Activated CD4-positive, alpha-beta T cell treated with anti-CD3 and anti-CD28 coated beads, Interleukin-2, amount 10 ng/mL, durations not matched to agents 7 days and 5 days (primary cell): ENCODE measurements around the gene SRP14. TPM values are rescaled to one million over a fixed set of nuclear protein-coding genes. Genes with fewer than 3 reads are reported as not detected.
"Not testable (repeated sequence)": the region's sequence is repeated elsewhere in the genome, so short reads cannot be mapped to it uniquely, and the experiment has no call there.

ENCODE experiments used
- CTCF ChIA-PET: fragments of 350-600 bp; sonication (Branson Sonifier 250); formaldehyde crosslinking; loops from one replicate; lab custom pipeline; 2021; ENCODE audit warnings: antibody characterized with exemption; lab: Charles Lee
- POLR2A ChIA-PET: fragments of 350-600 bp; sonication (Branson Sonifier 250); formaldehyde crosslinking; loops from one replicate; lab custom pipeline; 2021; ENCODE audit warnings: antibody characterized with exemption; lab: Charles Lee
- DNase-seq: peaks from one replicate; pipeline ENCODE4 v3.0.0-alpha.2; 2020
- H3K27ac Mint-ChIP-seq: one replicate; pipeline ENCODE4 v1.8.0; 2021; ENCODE audit warnings: mild to moderate bottlenecking, moderate library complexity, mixed read lengths
- H3K27me3 Mint-ChIP-seq: one replicate; pipeline ENCODE4 v1.8.0; 2021; ENCODE audit warnings: mixed read lengths
- H3K36me3 Mint-ChIP-seq: one replicate; pipeline ENCODE4 v1.8.0; 2021; ENCODE audit warnings: low read depth, mixed read lengths
- H3K4me1 Mint-ChIP-seq: one replicate; pipeline ENCODE4 v1.8.0; 2021; ENCODE audit warnings: mixed read lengths
- H3K4me3 Mint-ChIP-seq: one replicate; pipeline ENCODE4 v1.8.0; 2021; ENCODE audit warnings: mild to moderate bottlenecking, moderate library complexity, mixed read lengths
- H3K9me3 Mint-ChIP-seq: one replicate; pipeline ENCODE4 v1.8.0; 2021; ENCODE audit warnings: mixed read lengths
- total RNA-seq, 2 experiments: library from RNA; stranded (reverse); gene quantifications; one replicate each; pipeline ENCODE4 v1.2.3, GENCODE V29; 2021

SRP14 gene
- total RNA-seq, 2 experiments from 2014 or later = 145 to 150 TPM

DNA sequence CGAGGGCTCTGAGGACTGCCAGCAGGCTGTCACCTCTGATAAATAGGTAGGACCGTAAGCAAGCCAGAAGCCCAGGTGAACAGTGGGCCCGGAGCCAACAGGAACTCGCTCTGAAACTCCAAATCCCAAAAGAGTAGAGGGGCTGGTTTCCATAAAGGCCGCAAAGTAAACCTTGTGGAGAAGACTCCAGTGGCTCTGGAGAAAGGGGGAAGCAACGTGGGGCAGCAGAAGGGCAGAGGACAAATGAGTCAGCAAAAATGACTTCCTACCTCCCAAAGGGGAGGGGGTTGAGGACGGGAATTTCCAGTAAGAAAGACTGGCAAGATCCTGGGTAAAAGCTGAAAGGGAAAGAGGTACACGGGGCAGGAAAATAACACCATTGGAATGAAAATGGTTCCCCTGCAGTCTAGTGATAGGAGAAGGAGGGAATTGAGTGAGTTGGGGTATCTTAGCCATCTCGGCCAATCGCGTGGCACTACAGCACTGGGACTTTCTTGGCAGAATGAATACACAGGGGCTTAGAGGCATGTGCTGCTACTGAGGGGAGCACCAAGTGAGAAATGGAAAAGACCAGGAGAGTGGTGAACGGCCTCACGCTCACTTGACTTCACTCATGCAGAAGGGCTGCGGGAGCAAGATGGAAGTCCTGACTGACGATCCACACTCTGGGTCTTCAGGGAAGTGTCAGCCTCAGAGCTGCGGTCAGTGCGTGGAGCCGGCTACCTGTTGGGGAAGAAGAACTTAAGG is 36.5 kb upstream of the SRP14 start:
- no peak overlapping the region for H3K27ac Mint-ChIP-seq
- DNase-seq = no peak
- H3K27me3 Mint-ChIP-seq = no peaks in the 10 kb centered on the region
- no peak overlapping the region for H3K4me3 Mint-ChIP-seq
- CTCF ChIA-PET = interaction anchor here (1.5 kb wide), 1 partner anchor 30 kb away, joined by 6 read pairs; no protein-coding TSS in a partner anchor
- H3K9me3 Mint-ChIP-seq = no peaks in the 10 kb centered on the region
- peaks cover 10% of the 10 kb centered on the region for H3K4me1 Mint-ChIP-seq
- H3K36me3 Mint-ChIP-seq = no peaks in the 10 kb centered on the region
- POLR2A ChIA-PET = no interaction called here

DNA sequence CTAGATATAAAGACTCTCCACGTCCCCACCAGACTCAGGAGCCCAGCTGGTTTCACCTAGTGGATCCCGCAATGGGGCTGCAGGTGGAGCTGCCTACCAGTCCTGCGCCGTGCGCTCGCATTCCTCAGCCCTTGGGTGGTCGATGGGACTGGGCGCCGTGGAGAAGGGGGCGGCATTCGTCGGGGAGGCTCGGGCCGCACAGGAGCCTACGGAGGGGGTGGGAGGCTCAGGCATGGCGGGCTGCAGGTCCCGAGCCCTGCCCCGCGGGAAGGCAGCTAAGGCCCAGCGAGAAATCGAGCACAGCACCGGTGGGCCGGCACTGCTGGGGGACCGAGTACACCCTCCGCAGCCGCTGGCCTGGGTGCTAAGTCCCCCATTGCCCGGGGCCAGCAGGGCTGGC is 35.7 kb upstream of the SRP14 start:
- DNase-seq, H3K9me3 Mint-ChIP-seq, H3K4me3 Mint-ChIP-seq, H3K36me3 Mint-ChIP-seq, H3K27me3 Mint-ChIP-seq, POLR2A ChIA-PET, H3K27ac Mint-ChIP-seq, H3K4me1 Mint-ChIP-seq: not testable (repeated sequence)
- CTCF ChIA-PET = interaction anchor here (0.8 to 1.5 kb wide), 2 partner anchors 12 to 20 kb away, joined by 3 read pairs; no protein-coding TSS in a partner anchor

DNA sequence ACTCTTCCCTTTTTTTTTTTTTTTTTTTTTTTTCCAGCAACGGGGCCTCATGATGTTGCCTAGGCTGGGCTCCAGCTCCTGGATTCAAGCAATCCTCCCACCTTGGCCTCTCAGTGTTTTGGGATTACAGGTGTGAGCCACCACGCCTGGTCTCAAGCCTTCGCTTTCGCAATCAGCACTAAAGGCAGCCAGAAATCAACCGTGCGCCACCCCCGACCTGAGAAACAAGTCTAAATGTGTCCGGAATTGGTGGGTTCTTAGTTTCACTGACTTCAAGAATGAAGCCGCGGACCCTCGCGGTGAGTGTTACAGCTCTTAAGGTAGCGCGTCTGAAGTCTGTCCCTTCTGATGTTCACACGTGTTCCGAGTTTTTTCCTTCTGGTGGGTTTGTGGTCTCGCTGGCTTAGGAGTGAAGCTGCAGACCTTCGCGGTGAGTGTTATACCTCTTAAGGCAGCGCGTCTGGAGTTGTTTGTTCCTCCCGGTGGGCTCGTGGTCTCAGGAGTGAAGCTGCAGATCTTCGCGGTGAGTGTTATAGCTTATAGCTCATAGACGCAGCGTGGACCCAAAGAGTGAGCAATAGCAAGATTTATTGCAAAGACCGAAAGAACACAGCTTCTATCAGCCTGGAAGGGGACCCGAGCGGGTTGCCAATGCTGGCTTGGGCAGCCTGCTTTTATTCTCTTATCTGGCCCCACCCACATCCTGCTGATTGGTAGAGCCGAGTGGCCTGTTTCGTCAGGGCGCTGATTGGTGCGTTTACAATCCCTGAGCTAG is 34.9 kb upstream of the SRP14 start:
- DNase-seq, H3K36me3 Mint-ChIP-seq, H3K27ac Mint-ChIP-seq, H3K9me3 Mint-ChIP-seq, H3K4me3 Mint-ChIP-seq, POLR2A ChIA-PET, H3K27me3 Mint-ChIP-seq, H3K4me1 Mint-ChIP-seq: not testable (repeated sequence)
- CTCF ChIA-PET = interaction anchor here (0.8 to 1.5 kb wide), 2 partner anchors 11 to 20 kb away, joined by 3 read pairs; no protein-coding TSS in a partner anchor

DNA sequence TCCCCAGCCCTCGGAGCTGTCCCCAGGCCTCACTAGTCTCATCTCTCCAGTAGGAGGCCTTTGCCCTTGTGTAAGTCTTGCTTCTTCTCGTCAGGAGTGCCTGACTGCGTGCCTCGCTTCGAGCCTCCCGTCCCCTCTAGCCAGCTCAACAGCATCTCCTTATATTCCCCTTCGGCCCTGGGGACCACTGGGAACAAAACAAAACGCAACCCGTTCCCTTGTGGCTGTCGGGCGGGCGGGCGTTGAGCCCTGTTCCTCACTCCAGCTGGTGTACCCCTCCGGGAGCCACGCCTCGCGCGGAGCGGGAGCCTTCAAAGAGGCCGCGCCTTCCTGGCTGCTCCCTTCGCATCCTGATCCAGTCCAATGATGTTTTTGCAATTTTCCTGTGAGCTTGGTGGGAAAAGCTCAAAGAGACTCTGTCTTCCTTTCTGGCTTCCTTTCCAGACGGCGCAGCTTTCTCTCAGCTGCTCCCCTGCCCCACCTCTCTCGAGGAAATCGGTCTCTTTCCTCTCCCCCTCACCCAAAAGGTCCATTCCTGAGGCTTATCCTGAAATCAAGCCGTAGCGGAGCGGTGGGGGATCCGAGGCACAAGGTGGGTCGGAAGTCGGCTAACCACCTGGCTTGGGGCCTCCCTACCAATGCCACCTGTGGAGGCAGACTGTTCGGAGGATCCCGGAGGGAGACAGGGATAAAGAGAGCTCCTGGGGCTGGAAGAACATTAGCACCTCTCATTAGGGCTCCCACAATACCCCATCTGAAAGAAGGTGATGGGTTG is 33.4 kb upstream of the SRP14 start:
- H3K36me3 Mint-ChIP-seq = no peaks in the 10 kb centered on the region
- H3K27ac Mint-ChIP-seq = no peak overlapping the region
- POLR2A ChIA-PET = interaction anchor here (0.6 to 0.7 kb wide), 2 partner anchors 84 to 1756 kb away, joined by 3 to 4 read pairs; partner anchors contain the start of gene JMJD7
- H3K4me1 Mint-ChIP-seq = peaks cover 10% of the 10 kb centered on the region
- H3K27me3 Mint-ChIP-seq = no peaks in the 10 kb centered on the region
- H3K4me3 Mint-ChIP-seq = no peak overlapping the region
- no peak for DNase-seq
- CTCF ChIA-PET = interaction anchor here (1.0 kb wide), 1 partner anchor 324 kb away, joined by 3 read pairs; no protein-coding TSS in a partner anchor
- H3K9me3 Mint-ChIP-seq = no peaks in the 10 kb centered on the region

DNA sequence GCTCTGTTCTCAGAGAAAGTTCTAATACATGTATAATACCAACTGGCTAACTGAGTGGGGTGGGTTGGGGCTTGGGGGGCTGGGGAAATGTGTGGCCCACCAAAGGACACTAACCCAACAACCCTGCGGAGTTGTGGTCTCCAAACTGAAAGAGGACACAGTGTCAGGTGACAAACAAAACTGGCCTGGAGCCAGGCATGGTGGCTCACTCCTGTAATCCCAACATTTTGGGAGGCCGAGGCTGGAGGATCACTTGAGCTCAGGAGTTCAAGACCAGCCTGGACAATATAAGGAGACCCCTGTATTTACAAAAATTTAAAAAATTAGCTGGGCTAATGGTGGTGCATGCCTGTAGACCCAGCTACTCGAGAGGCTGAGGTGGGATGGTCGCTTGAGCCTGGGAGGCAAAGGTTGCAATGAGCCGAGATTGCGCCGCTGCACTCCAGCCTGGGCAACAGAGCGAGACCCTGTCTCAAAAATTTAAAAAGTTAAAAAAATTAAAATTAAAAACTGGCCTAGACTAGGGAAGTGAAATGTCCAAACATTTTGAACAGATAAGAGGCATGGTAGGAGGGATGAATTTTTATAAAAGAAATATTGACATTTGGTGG is 31.7 kb upstream of the SRP14 start:
- Mint-ChIP-seq H3K4me3 (no peak overlapping the region), H3K9me3 (no peaks in the 10 kb centered on the region), H3K27ac (no peak overlapping the region), H3K36me3 (no peaks in the 10 kb centered on the region), H3K27me3 (no peaks in the 10 kb centered on the region), H3K4me1 (peaks cover 10% of the 10 kb centered on the region)
- ChIA-PET POLR2A (no interaction called here), CTCF (interaction anchor here (1.0 to 2.1 kb wide), 4 partner anchors 23 to 34 kb away, joined by 3 to 8 read pairs (median 6); no protein-coding TSS in a partner anchor)
- DNase-seq = no peak

DNA sequence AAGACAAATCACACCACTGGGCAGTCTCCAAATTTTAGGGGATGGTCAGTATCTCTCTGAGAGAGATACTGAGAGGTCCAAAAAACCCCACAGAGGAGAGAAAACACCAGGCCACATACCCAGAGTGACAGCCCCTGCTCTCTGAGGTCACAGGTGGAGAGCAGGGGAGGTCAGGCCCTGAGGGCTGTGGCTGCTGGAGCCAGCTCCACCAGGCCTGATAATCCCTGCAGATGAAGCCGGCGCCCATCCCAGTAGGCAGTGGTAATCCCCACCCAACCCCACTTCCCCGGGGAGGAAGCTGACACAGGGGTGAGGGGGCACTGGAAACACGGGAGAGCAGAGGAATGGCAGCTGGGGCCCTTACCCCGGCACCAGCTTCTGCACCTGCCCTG is 31.2 kb upstream of the SRP14 start:
- no peak overlapping the region for H3K27ac Mint-ChIP-seq
- no peaks in the 10 kb centered on the region for H3K9me3 Mint-ChIP-seq
- ChIA-PET POLR2A (no interaction called here), CTCF (interaction anchor here (1.0 to 2.1 kb wide), 4 partner anchors 22 to 35 kb away, joined by 3 to 8 read pairs (median 6); no protein-coding TSS in a partner anchor)
- peaks cover 11% of the 10 kb centered on the region for H3K4me1 Mint-ChIP-seq
- no peaks in the 10 kb centered on the region for H3K36me3 Mint-ChIP-seq
- H3K27me3 Mint-ChIP-seq = no peaks in the 10 kb centered on the region
- DNase-seq = no peak
- no peak overlapping the region for H3K4me3 Mint-ChIP-seq

DNA sequence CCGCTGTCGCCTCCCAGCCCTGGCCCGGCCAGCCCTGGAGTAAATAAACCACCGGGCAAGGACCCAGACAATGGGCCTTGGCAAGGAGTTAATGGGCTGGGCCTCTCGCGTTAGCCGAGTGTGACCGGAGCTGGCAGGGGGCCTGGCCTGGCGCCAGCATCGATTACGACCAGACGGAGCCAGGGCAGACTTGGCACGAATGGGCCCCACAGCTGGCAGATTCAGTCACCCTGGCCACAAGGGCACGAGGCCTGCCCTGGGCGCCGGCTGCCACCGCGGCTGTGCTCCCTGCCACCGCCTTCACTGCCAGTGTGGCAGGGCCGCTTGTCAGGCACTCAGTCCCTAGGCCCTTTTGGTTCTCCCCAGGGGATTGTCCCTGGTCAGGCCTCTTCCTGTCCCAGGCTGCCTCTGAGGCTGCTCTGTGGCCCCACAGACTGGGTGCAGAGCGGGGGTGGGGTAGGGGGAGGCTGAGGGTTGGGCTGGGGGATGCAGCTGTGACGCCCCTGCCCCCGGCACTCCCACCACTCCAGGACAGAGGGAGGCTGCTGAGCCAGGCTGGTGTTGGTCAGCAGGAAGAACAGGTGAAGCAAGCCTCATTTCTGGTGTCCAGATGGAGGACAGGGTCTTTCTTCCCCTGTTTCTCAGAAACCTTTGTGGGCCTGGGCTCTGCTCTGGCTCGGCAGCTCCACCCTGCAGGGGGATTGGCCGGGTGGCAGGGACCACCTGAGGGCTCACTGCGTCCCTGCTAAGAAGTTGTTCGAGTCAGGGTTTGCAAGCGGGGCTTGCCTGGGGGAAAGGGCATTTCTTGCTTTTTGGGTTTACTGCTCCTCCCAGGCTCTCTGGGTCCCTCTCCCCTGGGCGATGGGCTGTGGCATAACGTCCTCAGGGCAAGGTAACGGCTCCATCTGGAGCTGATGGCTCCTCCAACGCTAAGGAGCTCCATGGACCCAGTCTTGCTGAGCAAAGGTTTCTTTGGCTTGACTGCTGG is 30.5 kb upstream of the SRP14 start:
- H3K4me1 Mint-ChIP-seq = peaks cover 17% of the 10 kb centered on the region
- ChIA-PET CTCF (interaction anchor here (1.0 to 2.1 kb wide), 5 partner anchors 9 to 36 kb away, joined by 3 to 8 read pairs (median 5); no protein-coding TSS in a partner anchor), POLR2A (no interaction called here)
- no peak overlapping the region for H3K27ac Mint-ChIP-seq
- no peaks in the 10 kb centered on the region for H3K36me3 Mint-ChIP-seq
- H3K27me3 Mint-ChIP-seq = no peaks in the 10 kb centered on the region
- no peak overlapping the region for H3K4me3 Mint-ChIP-seq
- no peak for DNase-seq
- no peaks in the 10 kb centered on the region for H3K9me3 Mint-ChIP-seq

DNA sequence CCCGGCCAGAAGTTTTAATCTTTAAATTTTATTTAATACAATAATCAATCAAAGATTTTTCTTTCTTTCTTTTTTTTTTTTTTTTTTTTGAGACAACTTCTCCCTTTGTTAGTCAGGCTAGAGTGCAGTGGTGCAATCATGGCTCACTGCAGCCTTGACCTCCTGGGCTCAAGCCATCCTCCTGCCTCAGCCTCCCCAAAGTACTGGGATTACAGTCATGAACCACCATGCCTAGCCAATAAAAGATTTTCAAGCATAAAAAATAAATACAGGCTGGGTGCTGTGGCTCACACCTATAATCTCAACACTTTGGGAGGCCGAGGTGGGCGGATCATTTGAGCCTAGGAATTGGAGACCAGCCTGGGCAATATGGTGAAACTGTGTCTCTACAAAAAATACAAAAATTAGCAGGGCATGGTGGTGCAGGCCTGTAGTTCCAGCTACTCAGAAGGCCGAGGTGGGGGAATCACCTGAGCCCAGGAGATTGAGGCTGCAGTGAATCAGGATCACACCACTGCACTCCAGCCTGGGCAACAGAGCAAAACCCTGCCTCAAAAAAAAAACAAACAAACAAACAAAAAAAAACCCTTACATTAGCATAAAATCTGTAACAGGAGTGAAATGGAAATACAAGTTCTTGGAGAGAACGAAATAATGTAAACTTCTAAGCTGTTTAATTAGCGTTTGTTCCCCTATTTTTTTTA is 29.1 kb upstream of the SRP14 start:
- Mint-ChIP-seq H3K4me3 (no peak overlapping the region), H3K27ac (no peak overlapping the region), H3K9me3 (no peaks in the 10 kb centered on the region), H3K27me3 (no peaks in the 10 kb centered on the region), H3K36me3 (no peaks in the 10 kb centered on the region), H3K4me1 (peaks cover 17% of the 10 kb centered on the region)
- POLR2A ChIA-PET = interaction anchor here (0.6 kb wide), 1 partner anchor 149 kb away, joined by 6 read pairs; no protein-coding TSS in a partner anchor
- no peak for DNase-seq
- CTCF ChIA-PET = interaction anchor here (2.0 kb wide), 1 partner anchor 11 kb away, joined by 4 read pairs; no protein-coding TSS in a partner anchor

DNA sequence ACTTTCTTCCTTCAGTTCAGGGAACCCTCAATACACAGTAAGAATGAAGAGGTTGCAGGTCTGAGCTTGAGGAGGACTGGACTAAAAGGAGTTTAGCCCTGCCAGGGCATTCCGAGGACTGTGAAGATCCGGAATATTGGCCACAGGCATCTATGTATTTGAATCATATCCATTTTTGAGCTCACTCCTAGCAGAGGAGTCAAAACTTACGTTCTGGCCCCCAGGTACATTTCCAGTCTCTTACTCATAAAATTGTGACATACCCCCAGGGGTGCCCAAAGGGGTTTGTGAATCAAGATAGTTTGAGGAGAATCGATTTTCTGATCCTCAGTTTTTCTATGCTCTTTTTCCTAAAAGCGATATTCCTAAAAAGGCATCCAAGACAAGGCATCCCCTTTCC is 27.6 kb upstream of the SRP14 start:
- CTCF ChIA-PET = interaction anchor here (1.1 to 2.0 kb wide), 6 partner anchors 13 to 43 kb away, joined by 3 to 4 read pairs (median 4); no protein-coding TSS in a partner anchor
- H3K9me3 Mint-ChIP-seq = no peaks in the 10 kb centered on the region
- DNase-seq = no peak
- POLR2A ChIA-PET = no interaction called here
- no peaks in the 10 kb centered on the region for H3K36me3 Mint-ChIP-seq
- no peaks in the 10 kb centered on the region for H3K27me3 Mint-ChIP-seq
- H3K27ac Mint-ChIP-seq = no peak overlapping the region
- peaks cover 17% of the 10 kb centered on the region for H3K4me1 Mint-ChIP-seq
- no peak overlapping the region for H3K4me3 Mint-ChIP-seq

DNA sequence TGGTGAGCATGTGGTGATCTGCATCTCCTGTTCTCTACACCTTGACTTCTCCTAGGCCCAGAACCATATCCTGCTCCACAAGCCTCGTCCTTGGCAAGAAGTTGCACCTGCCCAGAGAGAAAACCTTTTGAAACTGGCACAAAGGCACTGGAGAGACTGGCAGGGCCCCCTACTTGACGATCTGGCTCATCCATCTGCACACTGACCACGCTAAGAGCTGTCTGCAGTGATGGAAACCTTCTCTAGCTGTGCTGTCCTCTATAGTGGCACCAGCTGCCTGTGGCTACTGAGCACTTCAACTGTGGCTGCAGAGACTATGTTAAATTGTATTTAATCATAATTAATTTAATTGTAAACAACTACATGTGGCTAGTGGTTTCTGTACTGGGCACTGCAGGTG is 26.2 kb upstream of the SRP14 start:
- H3K27me3 Mint-ChIP-seq = no peaks in the 10 kb centered on the region
- POLR2A ChIA-PET = no interaction called here
- H3K27ac Mint-ChIP-seq = no peak overlapping the region

More for the DNA sequence above, 26.2 kb upstream of the SRP14 start:
- CTCF ChIA-PET = no interaction called here
- H3K4me1 Mint-ChIP-seq = peaks cover 17% of the 10 kb centered on the region
- no peak for DNase-seq
- H3K9me3 Mint-ChIP-seq = no peaks in the 10 kb centered on the region
- no peak overlapping the region for H3K4me3 Mint-ChIP-seq
- H3K36me3 Mint-ChIP-seq = no peaks in the 10 kb centered on the region
